Measurements from ENCODE around the gene RBM33. TPM values are rescaled to one million over a fixed set of nuclear protein-coding genes. Genes with fewer than 3 reads are reported as not detected.

Gene RBM33
- total and polyA plus RNA-seq, 2 of the 8 experiments (the other 6 are each of a cell fraction or from before 2014, with no cell fraction given), result 16.5 to 64.6 TPM

DNA sequence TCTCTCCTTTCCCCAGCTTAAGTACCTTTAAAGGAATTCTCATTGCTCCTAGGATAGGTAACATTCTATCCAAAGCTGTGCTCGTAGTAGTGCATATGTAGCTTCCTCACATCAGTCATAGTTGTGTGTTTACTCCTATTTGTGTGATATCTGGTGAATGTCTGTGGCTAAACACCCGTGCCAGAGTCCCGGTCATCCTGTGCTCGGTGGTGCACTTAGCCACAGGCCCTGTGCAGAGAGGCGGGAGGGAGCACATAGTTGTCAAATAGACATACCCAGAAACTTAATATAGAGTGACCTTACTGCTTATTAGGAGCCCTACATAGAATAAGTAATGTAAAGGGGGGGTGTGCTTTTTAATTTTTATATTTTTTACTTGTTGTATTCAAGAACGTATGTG is 76.6 kb downstream of the RBM33 start (continued):
- TF ChIP-seq RAD21 (IDR thresholded peaks at IDR 0.05 in 1 of 2, conservative IDR thresholded peaks at IDR 0.05 in 1 of 2; ENCODE audit: low read depth in 2 of 2, low read length in 2 of 2) (no peak), BCL11A (IDR thresholded peaks at IDR 0.05; ENCODE audit: low read depth in 2 of 2, low read length in 2 of 2) (no peak), BRCA1 (IDR thresholded peaks at IDR 0.05; ENCODE audit: low read depth, low read length) (no peak), RBBP5 (IDR thresholded peaks at IDR 0.05; ENCODE audit: borderline replicate concordance, low read depth, low read length) (no peak)
